ENCODE data around the gene FARS2.

DNA sequence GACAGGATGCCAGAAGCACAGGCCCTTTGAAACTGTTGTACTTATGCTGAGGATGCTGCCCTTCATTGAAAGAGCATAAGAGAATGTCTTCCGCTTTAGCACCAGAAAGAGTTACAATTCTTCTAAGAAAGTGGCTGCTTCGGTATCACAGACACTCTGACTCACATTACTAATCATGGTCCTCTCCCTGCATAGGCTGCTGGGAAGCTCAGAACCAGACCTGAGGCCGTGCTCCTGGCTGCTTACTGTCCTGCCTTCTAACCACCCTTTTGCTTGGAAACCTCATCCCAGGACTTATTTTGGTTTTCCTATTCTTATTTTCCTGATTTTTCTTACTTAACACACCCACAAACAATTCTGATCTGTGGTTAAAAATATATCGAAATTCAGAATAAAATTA is 23.5 kb upstream of the FARS2 start:
- TF ChIP-seq, protein P1, sequence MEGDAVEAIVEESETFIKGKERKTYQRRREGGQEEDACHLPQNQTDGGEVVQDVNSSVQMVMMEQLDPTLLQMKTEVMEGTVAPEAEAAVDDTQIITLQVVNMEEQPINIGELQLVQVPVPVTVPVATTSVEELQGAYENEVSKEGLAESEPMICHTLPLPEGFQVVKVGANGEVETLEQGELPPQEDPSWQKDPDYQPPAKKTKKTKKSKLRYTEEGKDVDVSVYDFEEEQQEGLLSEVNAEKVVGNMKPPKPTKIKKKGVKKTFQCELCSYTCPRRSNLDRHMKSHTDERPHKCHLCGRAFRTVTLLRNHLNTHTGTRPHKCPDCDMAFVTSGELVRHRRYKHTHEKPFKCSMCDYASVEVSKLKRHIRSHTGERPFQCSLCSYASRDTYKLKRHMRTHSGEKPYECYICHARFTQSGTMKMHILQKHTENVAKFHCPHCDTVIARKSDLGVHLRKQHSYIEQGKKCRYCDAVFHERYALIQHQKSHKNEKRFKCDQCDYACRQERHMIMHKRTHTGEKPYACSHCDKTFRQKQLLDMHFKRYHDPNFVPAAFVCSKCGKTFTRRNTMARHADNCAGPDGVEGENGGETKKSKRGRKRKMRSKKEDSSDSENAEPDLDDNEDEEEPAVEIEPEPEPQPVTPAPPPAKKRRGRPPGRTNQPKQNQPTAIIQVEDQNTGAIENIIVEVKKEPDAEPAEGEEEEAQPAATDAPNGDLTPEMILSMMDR (IDR thresholded peaks at IDR 0.05) = no peak
- TF ChIP-seq POLR2A (IDR thresholded peaks at IDR 0.05) (no peak), EP300 (IDR thresholded peaks at IDR 0.05) (no peak)
